ENCODE results near the gene BMPR1B.

The BMPR1B gene

DNA sequence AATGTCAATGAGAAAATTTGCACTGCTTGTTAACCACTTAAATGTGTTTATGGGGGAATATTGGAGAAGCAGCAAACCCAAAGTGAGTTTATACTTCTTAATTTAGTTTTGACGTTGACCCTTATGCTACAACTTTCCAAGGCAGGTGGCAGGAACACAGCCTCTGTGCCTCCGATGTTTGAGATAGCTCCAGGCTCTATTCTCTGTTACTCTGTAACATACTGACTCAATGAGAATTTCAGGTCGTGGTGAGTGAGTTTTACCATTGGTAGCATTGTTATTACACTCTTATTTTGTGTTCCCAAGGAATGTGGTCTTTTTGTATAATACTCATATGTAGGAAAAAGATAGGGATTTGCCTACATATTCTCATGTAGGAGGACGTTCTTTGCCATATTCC is 210.7 kb downstream of the BMPR1B start:
- DNase-seq = no peak

DNA sequence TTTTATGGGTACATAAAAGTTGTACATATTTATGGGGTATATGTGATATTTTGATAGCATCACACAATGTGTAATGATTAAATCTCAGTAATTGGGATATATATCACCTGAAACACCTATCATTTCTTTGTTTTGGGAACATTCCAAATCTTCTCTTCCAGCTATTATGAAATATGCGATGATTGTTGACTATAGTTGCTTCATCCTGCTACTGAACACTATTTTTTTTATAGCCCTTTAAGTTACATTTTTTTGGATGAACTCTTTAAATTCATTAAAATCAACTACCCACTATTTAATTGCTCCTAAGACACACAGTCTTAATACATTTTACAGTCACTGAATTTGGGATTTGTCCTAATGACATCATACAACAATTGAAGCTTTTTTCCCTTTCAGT is 212.9 kb downstream of the BMPR1B start:
- DNase-seq = no peak

DNA sequence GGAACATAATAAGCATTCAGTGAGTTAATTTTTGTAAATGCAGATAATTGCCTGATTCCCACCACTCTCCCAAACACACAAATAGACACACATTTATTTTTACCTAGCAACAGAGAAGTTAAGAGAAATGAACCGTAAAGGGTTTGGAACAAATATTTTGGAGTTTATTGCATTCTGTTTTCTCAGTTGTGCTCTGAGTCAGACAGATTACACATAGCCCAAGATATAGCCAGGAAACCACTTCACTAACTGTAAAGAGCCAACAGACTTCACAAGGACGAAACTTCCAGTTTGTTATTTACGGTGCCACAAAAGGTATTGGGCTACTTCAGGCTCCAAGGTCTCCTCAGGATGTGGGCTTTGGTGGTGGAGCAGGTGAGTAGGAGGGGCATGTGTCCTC is 217.0 kb downstream of the BMPR1B start:
- DNase-seq = no peak

GRCh38 chr4:94976371-94977011 is 218.7 kb downstream of the BMPR1B start:
- DNase-seq = no peak

DNA sequence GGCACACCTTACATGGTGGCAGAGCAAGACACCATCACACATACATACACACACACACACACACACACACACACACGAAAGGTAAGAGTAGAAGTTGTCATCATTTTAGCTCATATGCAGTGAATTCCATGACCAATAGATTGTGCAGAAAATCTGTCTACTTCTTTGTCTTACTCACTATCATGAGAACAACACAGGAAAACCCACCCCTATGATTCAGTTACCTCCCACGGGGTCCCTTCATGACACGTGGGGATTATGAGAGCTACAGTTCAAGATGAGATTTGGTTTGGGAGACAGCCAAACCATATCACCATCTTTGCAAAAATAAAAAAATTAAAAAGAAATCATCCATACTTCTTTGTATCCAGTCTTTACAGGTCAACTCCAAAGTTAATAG is 221.1 kb downstream of the BMPR1B start:
- DNase-seq = peak; percentile 6

DNA sequence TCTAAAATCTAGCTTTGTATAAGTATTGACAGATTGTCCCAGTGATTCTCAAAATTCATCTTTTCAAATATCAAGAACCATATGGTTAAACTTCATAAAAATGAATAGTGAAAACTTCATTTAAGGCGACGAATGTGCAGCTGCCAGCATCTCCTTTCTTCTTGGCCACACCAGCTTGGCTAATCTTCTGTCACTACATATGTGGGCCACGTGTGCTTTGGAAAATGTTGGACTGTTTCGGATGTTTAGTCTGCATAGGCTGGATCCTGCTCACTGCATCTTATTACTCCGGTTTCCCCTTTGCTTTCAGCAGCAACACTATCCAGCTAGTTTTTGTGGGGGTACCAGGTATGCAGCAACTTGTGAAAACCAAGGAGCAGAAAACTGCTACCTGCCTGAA is 221.9 kb downstream of the BMPR1B start:
- DNase-seq = no peak

DNA sequence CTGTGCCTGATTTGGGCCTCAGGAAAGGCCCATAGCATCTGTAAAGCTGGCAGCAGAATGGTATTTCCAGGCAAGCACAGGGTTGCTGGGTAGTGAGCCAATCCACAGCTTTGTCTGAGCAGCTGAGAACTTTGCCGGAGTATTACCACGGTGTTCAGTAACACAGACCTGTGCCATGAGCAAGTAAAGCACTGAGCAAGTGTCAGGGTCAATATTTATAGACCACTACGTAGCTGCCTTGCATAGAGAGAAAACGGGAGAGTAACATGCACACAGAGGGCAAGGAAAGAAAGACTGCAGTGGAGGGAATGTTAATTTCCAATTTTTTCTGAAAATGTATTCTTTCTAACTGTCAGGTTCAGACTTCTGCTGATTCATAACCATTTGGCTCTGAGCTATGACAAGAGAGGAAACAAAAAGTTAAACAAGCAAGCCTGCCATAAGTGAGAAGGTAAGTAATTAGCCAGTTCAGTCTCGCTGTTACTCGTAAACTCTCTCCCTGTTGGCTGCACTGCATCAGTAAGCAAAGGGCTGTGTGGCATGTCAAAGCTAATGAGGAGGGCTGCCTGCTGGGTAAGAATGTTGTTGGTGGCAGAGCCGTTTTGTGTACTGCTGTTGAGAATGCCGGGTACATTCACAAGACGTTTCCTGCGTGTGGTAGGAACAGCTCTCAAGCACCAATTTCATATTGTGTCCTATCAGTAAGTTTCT is 238.1 kb downstream of the BMPR1B start:
- no peak for DNase-seq

GRCh38 chr4:95000076-95000648 is 242.4 kb downstream of the BMPR1B start:
- DNase-seq = no peak

DNA sequence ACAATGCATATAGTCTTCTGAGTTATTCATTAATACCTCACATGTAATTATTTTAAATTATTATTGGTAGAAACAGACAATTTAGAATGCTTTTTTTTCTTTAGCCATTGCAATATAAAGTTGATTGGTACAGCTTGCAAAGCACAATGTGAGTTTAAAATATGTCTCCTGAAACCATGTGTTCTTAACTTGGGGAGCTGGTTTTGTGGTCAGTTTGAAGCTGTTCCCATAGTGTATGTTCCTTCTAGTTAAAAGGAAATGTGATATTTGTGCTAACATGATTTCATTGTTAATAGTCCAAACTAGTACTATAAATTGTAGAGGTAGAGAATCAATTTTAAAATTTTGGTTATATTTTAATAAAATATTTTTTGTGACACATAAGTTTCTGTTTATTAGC is 247.2 kb downstream of the BMPR1B start:
- DNase-seq = no peak

- no peak for DNase-seq
Observed at GRCh38 chr4:95007998-95008397, 250.2 kb downstream of the BMPR1B start.

- no peak for DNase-seq
Observed at GRCh38 chr4:95013236-95013635, 255.5 kb downstream of the BMPR1B start.

DNA sequence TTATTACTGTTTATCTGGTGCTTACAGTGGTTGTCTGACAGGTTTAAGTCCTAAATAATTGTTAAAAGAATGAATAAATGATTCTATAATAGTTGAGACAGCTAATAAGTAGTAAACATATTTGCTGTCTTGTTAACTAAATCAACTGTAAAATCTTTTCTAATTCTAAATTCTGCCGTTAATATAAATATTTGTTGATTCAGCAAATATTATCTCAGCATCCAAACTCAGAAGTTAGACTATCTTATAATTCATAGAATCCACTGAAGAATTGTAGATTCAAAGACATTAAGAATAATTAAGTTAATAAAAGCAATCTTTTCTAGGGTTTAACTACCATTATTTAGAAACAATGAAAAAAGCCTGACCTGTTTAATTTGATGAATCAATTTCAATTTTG is 256.3 kb downstream of the BMPR1B start:
- DNase-seq = no peak

- DNase-seq = no peak
Observed at GRCh38 chr4:95017305-95018064, 259.7 kb downstream of the BMPR1B start.

- no peak for DNase-seq
Observed at GRCh38 chr4:95018785-95019184, 261.0 kb downstream of the BMPR1B start.

- DNase-seq = no peak
Observed at GRCh38 chr4:95020521-95020920, 262.8 kb downstream of the BMPR1B start.

GRCh38 chr4:95021099-95021498 is 263.3 kb downstream of the BMPR1B start:
- no peak for DNase-seq

DNA sequence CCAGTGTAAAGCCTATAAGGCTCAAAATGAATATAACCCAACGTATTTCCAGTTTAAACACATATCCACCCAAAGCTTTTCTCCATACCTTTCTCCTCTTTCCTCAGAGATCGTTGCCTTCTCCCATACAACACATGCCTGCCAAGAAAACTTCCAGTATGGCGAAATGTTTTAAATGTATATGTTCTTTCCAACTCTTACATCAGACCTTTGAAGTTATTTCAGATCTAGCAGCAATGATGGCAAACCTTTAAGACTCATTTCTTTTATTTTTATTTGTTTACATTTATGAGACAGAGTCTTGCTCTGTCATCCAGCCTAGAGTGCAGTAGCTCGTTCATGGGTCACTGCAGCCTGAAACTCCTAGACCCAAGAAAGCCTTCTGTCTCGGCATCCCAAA is 265.4 kb downstream of the BMPR1B start:
- DNase-seq = no peak

GRCh38 chr4:95027905-95028618 is 270.3 kb downstream of the BMPR1B start:
- no peak for DNase-seq

- no peak for DNase-seq
Observed at GRCh38 chr4:95038791-95039190, 281.0 kb downstream of the BMPR1B start.

GRCh38 chr4:95044324-95044837 is 286.6 kb downstream of the BMPR1B start:
- no peak for DNase-seq

- no peak for DNase-seq
Observed at GRCh38 chr4:95045429-95045828, 287.7 kb downstream of the BMPR1B start.

- DNase-seq = no peak
Observed at GRCh38 chr4:95048296-95048695, 290.5 kb downstream of the BMPR1B start.
